ENCODE results near the gene SMYD3. TPM values are rescaled to one million over a fixed set of nuclear protein-coding genes. Genes with fewer than 3 reads are reported as not detected.

Gene SMYD3
- total RNA-seq, 2 donors from 2014 or later = 15.8 to 21.8 TPM

GRCh38 chr1:246302251-246302625 is 204.8 kb downstream of the SMYD3 start:
- intact Hi-C loops (cut with DNase I, micrococcal nuclease) = no loop called here
- ATAC-seq (no peak), DNase-seq (no peak)

DNA sequence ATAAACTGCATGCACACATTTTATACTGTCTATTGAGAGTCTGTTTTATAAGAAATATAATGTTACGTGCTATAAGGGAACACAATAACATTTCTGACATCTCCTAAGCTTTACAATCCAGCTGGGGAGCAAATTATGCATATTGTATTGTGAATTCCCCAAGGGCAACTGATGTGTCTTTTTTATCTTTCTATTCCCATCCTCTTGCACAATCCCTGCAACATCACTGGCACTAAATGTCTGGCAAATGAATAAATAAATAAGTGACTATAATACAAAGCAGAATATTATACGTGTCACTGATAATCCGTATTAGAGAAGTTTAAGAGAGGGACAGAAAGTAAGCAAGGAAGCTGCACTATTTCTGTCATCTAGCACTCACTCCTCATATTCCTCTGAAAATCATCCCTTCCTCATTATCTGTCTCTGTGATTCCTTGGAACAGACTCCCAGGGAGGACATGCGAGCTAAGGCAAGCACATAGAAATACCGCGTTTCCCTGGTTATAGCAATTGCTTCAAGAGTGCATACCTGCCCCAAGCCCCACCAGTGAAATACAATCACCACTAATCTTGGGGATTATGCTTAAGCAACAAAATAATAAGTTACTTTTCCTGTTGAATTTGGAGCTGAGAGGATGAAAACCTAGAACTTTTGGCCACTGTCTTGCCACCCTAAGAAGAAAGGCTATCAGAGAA is 205.4 kb downstream of the SMYD3 start:
- DNase-seq = no peak
- no peak for ATAC-seq

GRCh38 chr1:246300626-246301549 is 206.2 kb downstream of the SMYD3 start:
- peak; percentile 37 for ATAC-seq
- intact Hi-C loops (cut with DNase I, micrococcal nuclease) = no loop called here
- DNase-seq = no peak

More for the DNA sequence above, 205.4 kb downstream of the SMYD3 start:
- intact Hi-C loops (cut with DNase I, micrococcal nuclease) = no loop called here

DNA sequence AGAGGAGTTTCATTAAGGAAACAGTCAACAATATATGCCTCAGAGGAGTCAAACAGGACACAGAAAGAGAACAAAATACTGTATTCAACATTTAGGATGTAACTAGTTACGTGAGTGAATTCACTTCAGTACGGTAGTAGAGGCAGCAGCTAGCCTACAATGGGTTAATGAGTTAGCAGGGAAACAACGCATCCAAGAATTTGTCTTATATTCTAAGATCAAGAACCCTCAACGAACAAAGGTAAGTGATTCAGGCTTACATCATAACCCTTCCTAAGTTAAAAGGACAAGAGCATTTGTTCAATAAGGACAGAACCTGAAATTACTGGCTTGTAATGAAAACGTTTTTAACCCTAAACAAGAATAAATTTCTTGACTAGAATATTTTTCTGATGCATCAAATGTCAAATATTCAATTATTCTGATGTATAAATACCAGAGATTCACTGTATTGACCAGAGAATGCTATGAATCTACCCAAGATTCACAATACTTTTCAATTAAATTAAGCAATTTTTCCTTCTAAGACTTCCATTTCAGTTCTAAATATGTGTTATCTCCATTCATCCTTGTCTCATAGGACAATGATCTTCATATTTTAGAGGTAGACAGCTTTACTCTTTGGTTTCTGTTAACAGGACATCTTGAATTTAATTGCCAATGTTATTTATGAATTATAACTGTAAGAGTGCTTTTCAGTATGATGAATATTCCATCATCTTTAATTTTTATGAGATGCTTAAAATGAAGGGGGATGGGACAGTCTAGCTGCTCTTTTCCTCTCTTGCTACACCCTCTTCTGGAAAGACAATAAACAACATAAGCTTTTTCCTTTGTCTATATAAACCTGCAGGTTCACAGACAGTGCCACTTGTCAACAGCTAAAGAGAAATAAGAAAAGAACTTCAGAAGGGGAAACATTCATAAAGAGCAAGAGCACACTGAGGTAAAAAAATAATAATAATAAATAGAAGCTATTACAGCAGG is 209.5 kb downstream of the SMYD3 start:
- no peak for ATAC-seq

GRCh38 chr1:246295968-246296367 is 211.1 kb downstream of the SMYD3 start:
- intact Hi-C loops (cut with DNase I, micrococcal nuclease) = no loop called here
- DNase-seq (no peak), ATAC-seq (no peak)

More for the DNA sequence above, 209.5 kb downstream of the SMYD3 start:
- DNase-seq = no peak
- intact Hi-C loops (cut with DNase I, micrococcal nuclease) = no loop called here

DNA sequence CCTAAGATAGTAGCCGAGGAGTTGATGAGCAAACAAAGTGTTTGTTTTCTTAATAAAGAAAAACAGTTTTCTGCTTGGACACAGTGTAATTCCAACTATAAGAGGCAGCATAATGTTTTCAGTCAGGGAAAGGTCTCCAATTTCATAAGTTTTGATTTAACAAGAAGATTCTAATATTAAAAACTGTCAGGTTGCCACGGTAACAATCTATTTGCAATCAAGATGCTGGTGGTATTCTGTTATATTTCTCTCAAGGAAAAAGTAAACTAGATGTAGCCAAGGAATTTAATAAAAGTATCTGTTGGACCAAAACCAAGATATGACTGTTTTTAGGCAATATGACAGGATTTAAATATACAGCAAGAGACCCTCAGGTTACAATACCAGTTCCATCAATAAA is 211.7 kb downstream of the SMYD3 start:
- intact Hi-C loops (cut with DNase I, micrococcal nuclease) = no loop called here
- no peak for ATAC-seq
- DNase-seq = no peak

DNA sequence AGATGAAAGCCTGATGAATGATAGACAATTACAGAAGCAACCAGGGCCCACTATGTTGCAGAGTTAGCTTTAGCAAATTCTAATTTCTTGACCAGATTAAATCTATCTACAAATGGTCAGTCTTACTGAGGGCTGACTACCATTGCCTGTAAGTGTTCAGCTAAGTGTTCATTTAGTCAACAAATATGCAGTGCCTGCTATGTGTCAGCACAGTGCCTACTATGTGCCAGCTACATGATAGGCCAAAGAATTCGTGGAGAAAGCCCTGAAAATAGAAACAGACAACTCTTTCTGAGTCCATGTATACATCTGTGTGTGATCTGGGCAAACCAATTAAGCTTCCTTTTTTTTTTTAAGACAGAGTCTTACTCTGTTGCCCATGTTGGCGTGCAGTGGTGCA is 212.8 kb downstream of the SMYD3 start:
- ATAC-seq (no peak), DNase-seq (no peak)
- intact Hi-C loops (cut with DNase I, micrococcal nuclease) = no loop called here

- ATAC-seq = no peak
- DNase-seq = no peak
- intact Hi-C loops (cut with DNase I, micrococcal nuclease) = no loop called here
Observed at GRCh38 chr1:246293366-246294121, 213.5 kb downstream of the SMYD3 start.

DNA sequence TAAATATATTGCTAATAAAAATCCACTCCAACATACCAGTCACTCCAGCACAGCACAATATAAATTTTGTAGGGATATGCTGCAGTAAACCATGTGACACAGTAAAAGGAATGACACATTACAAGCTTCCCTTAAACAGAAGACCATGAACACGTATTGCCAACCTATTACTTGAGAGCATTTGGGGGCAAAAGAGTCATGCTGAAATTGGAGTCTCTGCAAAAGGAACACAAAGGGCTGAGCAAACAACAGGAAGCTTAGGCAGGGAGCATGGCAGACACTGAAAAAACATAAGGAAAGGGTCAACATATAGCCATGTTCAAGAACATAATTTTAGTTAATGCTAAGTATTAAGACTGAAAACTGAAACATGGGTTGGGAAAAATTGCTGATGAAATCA is 214.5 kb downstream of the SMYD3 start:
- intact Hi-C loops (cut with DNase I, micrococcal nuclease) = no loop called here
- ATAC-seq (no peak), DNase-seq (no peak)

DNA sequence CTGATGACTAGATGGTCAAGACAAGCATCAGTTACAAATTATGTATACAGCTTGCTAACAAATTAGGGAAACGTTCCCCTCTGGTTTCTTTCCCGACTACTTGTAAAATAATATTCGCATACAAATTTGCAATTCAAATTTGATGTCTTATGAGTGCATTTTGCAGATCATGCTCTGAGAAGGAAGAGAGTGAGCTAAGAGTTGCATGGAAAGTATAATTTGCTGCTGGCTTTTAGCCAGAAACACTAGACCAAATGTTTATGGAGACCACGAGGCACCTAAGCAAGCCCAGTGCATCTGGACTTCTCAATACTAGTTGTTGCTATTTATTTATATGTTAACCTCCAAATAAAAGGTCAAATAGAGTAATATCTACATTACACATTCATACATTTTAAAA is 216.0 kb downstream of the SMYD3 start:
- no peak for ATAC-seq
- intact Hi-C loops (cut with DNase I, micrococcal nuclease) = no loop called here
- DNase-seq = no peak

GRCh38 chr1:246283771-246284410 is 223.2 kb downstream of the SMYD3 start:
- ATAC-seq (no peak), DNase-seq (no peak)
- intact Hi-C loops (cut with DNase I, micrococcal nuclease) = no loop called here

DNA sequence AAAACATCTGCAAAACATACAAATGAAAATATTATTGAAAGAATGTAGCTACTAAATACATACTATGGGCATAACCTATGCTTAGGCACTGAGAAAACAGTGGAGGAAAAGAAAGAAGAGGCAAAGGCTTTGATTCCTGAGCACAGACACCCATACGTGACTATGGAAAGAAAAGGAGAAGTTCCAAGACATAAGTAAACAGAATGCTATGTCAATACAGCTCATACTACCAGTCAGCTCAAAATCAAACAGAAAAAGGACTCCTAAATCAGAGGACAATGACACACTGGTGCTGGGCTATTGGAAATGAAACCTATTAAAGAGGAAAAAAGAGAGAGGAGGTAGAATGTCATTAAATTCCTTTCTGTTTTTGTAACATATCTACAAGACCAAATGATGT is 225.4 kb downstream of the SMYD3 start:
- intact Hi-C loops (cut with DNase I, micrococcal nuclease) = no loop called here
- peak; percentile 75 for ATAC-seq
- DNase-seq = no peak

- intact Hi-C loops (cut with DNase I, micrococcal nuclease) = no loop called here
- ATAC-seq (no peak), DNase-seq (no peak)
Observed at GRCh38 chr1:246281195-246281594, 225.9 kb downstream of the SMYD3 start.

GRCh38 chr1:246280551-246280950 is 226.5 kb downstream of the SMYD3 start:
- intact Hi-C loops (cut with DNase I, micrococcal nuclease) = no loop called here
- no peak for DNase-seq
- no peak for ATAC-seq

- peak; percentile 30 for ATAC-seq
- intact Hi-C loops (cut with DNase I, micrococcal nuclease) = no loop called here
- no peak for DNase-seq
Observed at GRCh38 chr1:246279402-246279801, 227.7 kb downstream of the SMYD3 start.

DNA sequence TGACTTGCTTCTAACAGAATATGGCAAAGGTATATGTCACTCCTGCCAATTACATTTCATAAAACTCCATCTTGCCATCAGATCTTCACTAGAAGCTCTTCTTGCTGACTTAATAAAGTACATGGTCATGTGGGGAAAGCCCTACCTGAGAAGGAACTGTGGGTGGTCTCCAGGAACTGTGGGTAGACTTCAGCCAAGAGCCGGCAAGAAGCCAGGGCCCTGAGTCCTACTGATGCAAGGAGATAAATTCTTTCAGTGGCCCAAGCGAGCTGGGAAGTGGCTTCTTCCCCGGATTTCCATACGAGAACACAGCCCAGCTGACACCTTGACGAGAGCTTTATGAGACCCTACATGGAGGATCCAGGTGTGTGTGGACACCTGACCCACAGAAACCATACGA is 228.7 kb downstream of the SMYD3 start:
- intact Hi-C loops (cut with DNase I, micrococcal nuclease) = no loop called here
- no peak for ATAC-seq
- DNase-seq = no peak

DNA sequence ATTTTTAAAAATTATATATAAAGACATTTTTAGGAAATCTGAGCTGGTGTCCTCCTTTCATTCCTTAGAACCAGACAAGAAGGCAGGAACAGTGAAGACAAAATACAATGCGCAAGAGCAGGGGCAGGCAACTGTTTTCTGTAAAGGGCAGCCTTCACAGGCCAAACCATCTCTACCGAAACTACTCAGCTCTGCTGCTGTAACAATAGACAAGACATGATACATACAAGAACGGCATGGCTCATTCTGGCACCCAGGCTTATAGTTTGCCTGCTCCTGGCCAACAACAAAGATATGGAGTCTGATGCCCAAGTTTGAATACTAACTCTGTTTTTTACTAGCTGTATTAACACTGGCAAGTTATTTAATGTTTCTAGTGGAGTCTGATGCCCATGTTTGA is 232.0 kb downstream of the SMYD3 start:
- no peak for DNase-seq
- intact Hi-C loops (cut with DNase I, micrococcal nuclease) = no loop called here
- ATAC-seq = no peak

DNA sequence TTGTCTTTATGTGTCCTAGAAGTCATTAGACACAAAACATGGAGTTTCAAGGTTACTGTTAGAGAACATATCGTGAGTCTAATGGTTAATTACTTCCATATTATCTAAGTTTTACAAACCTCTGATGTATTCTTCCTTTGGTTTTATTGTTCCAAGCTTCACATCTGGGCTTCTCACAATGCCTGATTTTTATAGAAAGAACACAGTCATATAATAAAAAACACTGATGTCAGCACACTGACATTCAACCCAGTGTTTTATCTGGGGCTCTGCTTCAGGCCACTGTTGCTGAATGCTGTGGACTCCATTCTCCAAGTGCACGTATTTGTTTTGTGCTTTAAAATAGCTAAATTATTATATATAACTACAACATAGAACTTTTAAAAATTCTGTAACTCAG is 232.9 kb downstream of the SMYD3 start:
- ATAC-seq (no peak), DNase-seq (no peak)

More for the DNA sequence above, 232.9 kb downstream of the SMYD3 start:
- intact Hi-C loops (cut with DNase I, micrococcal nuclease) = no loop called here

Data from left colon (tissue), 2 donors.